A673 (cell line): ENCODE results near the gene VPS13D. TPM values are rescaled to one million over a fixed set of nuclear protein-coding genes. Genes with fewer than 3 reads are reported as not detected.

Source experiments
- BruUV-seq: library from RNA; stranded (reverse); fragments of 400-500 nt; replicated peaks from 2 replicates; lab custom pipeline; 2021; lab: Mats Ljungman, UMichigan
- CTCF ChIA-PET: fragments of 300-600 bp; sonication (Branson Sonifier 250); formaldehyde crosslinking; loops from one replicate; lab custom pipeline; 2022; ENCODE audit warnings: antibody characterized with exemption; lab: Charles Lee
- POLR2A ChIA-PET: fragments of 300-600 bp; sonication (Branson Sonifier 250); formaldehyde crosslinking; loops from one replicate; lab custom pipeline; 2022; ENCODE audit warnings: antibody characterized with exemption; ENCODE audit not compliant: low non-redundant PET; lab: Charles Lee
- DNase-seq: peaks from one replicate; pipeline ENCODE4 v3.0.0-alpha.2; 2015; ENCODE audit warnings: low spot score
- H3K27ac ChIP-seq: fragments of 200-600 bp; sonication (generic); 2 replicates; pipeline ENCODE4 v1.5.1; 2016; ENCODE audit warnings: mixed run types, low read depth, mild to moderate bottlenecking, mixed read lengths, antibody characterized with exemption, low read length; ENCODE audit not compliant: poor library complexity, severe bottlenecking
- H3K27me3 ChIP-seq: fragments of 200-600 bp; sonication (generic); replicated peaks from 2 replicates; pipeline ENCODE4 v1.6.1; 2017; ENCODE audit warnings: mixed run types, low read depth, mild to moderate bottlenecking, mixed read lengths, antibody characterized with exemption, low read length; ENCODE audit not compliant: insufficient read depth, poor library complexity
- H3K36me3 ChIP-seq: fragments of 200-600 bp; sonication (generic); 2 replicates; pipeline ENCODE4 v1.6.1; 2016; ENCODE audit warnings: mixed run types, mild to moderate bottlenecking, mixed read lengths, antibody characterized with exemption, low read length; ENCODE audit not compliant: insufficient read depth, poor library complexity, severe bottlenecking
- H3K4me1 ChIP-seq: fragments of 200-600 bp; sonication (generic); 2 replicates; pipeline ENCODE4 v1.6.1; 2017; ENCODE audit warnings: mixed run types, mild to moderate bottlenecking, mixed read lengths, antibody characterized with exemption, low read length; ENCODE audit not compliant: insufficient read depth, poor library complexity, severe bottlenecking
- H3K4me3 ChIP-seq: fragments of 200-600 bp; sonication (generic); 2 replicates; pipeline ENCODE4 v1.5.1; 2016; ENCODE audit warnings: low read depth, mixed run types, mild to moderate bottlenecking, mixed read lengths, low read length; ENCODE audit not compliant: poor library complexity, severe bottlenecking
- H3K9me3 ChIP-seq: fragments of 200-600 bp; sonication (generic); 2 replicates; pipeline ENCODE4 v1.6.1; 2016; ENCODE audit warnings: mixed run types, low read depth, mild to moderate bottlenecking, mixed read lengths, antibody characterized with exemption, low read length; ENCODE audit not compliant: poor library complexity, severe bottlenecking
- EZH2 ChIP-seq: fragments of 200-600 bp; sonication (generic); IDR thresholded peaks from 2 replicates; pipeline ENCODE4 v1.6.1; 2017; ENCODE audit warnings: borderline replicate concordance, low read depth, mild to moderate bottlenecking, mixed read lengths, antibody characterized with exemption, low read length; ENCODE audit not compliant: poor library complexity, severe bottlenecking
- intact Hi-C: fragments of 100-400 bp; cut with micrococcal nuclease; formaldehyde crosslinking; loops from one replicate; pipeline ENCODE4 v1.10.0; 2022; ENCODE audit not compliant: unreplicated experiment
- microRNA-seq: library from miRNA; unstranded; fragments of <30 nt; microRNA quantifications from one replicate; pipeline ENCODE4 v1.2.0, GENCODE V29; 2021
- total RNA-seq: library from RNA; stranded (reverse); gene quantifications from 2 replicates; pipeline ENCODE4 v1.2.3, GENCODE V29; 2021
- TF ChIP-seq, protein P1 (sequence below): fragments of 300-800, 200-600 bp; sonication (generic); conservative IDR thresholded peaks from 2 replicates; pipeline ENCODE4 v1.5.1; 2017; ENCODE audit warnings: low read depth, mild to moderate bottlenecking, antibody characterized with exemption, low read length, moderate library complexity, mixed read lengths

VPS13D gene
- total RNA-seq, 1 experiment from 2014 or later, result 32.5 TPM

DNA sequence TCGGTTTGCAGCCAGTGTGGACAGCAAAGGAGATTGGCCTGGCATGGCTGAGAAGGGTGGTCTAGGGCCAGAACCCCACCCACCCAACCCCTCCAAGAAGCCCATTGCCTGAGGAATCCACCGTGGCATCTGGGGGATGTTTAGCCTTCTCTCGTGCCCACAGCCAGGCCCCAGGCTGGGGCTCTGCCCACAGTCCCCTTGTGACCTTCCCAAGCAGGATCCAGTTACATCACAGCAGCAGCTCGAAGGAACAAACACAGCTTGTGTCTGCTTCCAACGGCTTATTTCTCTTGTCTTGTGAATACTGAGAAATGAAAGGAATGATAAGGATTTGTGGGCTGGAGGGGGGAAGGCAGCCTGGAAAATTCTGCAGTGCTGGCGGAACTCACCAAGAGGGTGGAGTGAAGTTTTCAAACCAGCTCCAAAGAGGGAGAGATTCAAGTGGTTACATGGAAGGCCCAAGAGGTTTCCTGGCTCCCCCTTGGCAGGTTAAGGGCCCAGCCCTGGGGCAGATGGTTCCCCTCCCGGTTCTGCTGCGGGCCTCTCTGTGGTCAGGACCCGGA lies 326.6 kb downstream of the VPS13D start:
- no peak overlapping the region for H3K4me3 ChIP-seq
- POLR2A ChIA-PET, result no interaction called here
- CTCF ChIA-PET, result no interaction called here
- no peaks in the 10 kb centered on the region for H3K36me3 ChIP-seq
- H3K27ac ChIP-seq, result no peak overlapping the region
- H3K9me3 ChIP-seq, result no peaks in the 10 kb centered on the region
- BruUV-seq, result no TSS peak
- no peaks in the 10 kb centered on the region for H3K4me1 ChIP-seq
- H3K27me3 ChIP-seq, result no peaks in the 10 kb centered on the region
- DNase-seq, result no peak
- TF ChIP-seq, protein P1, sequence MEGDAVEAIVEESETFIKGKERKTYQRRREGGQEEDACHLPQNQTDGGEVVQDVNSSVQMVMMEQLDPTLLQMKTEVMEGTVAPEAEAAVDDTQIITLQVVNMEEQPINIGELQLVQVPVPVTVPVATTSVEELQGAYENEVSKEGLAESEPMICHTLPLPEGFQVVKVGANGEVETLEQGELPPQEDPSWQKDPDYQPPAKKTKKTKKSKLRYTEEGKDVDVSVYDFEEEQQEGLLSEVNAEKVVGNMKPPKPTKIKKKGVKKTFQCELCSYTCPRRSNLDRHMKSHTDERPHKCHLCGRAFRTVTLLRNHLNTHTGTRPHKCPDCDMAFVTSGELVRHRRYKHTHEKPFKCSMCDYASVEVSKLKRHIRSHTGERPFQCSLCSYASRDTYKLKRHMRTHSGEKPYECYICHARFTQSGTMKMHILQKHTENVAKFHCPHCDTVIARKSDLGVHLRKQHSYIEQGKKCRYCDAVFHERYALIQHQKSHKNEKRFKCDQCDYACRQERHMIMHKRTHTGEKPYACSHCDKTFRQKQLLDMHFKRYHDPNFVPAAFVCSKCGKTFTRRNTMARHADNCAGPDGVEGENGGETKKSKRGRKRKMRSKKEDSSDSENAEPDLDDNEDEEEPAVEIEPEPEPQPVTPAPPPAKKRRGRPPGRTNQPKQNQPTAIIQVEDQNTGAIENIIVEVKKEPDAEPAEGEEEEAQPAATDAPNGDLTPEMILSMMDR, result no peak
- no peak for TF ChIP-seq EZH2
- intact Hi-C loops, result loop anchor here (5.0 kb wide), 1 partner anchor 101 kb away; no protein-coding TSS in a partner anchor

- ChIA-PET POLR2A (no interaction called here), CTCF (no interaction called here)
- Histone ChIP-seq H3K4me3 (no peak overlapping the region), H3K36me3 (no peaks in the 10 kb centered on the region), H3K27me3 (no peaks in the 10 kb centered on the region), H3K4me1 (no peaks in the 10 kb centered on the region), H3K9me3 (no peaks in the 10 kb centered on the region), H3K27ac (no peak overlapping the region)
- BruUV-seq, result no TSS peak
- DNase-seq, result no peak
- intact Hi-C loops, result loop anchor here (5.0 kb wide), 1 partner anchor 100 kb away; no protein-coding TSS in a partner anchor
- TF ChIP-seq, protein P1, result no peak
- TF ChIP-seq EZH2, result no peak
Observed at GRCh38 chr1:12556957-12557935, 327.4 kb downstream of the VPS13D start.

DNA sequence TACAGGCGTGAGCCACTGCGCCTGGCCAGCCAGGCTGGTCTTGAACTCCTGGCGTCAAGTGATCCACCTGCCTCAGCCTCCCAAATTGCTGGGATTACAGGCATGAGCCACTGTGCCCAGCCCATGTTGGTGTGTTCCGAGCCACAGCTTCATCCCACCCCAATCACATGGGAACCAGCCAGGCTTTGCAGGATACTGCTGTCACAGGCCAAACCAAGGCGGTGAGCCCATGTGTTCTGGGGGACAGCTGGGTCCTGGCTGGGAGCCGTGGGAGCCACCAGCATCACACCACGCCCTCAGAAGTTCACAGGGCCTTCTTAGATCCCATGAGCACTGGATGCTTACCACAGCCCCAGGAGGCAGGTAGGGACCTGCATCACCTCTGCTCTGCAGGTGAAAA lies 331.3 kb downstream of the VPS13D start:
- no peak for DNase-seq
- Histone ChIP-seq H3K36me3 (no peaks in the 10 kb centered on the region), H3K9me3 (peaks cover 7% of the 10 kb centered on the region), H3K4me1 (no peaks in the 10 kb centered on the region), H3K27me3 (no peaks in the 10 kb centered on the region), H3K27ac (no peak overlapping the region), H3K4me3 (no peak overlapping the region)
- no TSS peak for BruUV-seq
- CTCF ChIA-PET, result no interaction called here
- intact Hi-C loops, result no loop called here
- TF ChIP-seq, protein P1, result no peak
- POLR2A ChIA-PET, result no interaction called here

Small RNA genes within 50 kb of the gene (microRNA-seq; reads per million reads assigned to microRNA genes)
- not detected for gene MIR4632

Other genes with a start within 250 kb of the VPS13D start
- gene MFN2, start 249.6 kb upstream of the VPS13D start, total RNA-seq, result 157 and 160 TPM in 2 replicates
- 43.8 and 45.9 TPM in 2 replicates for gene MIIP, start 210.5 kb upstream of the VPS13D start, total RNA-seq
- gene TNFRSF8, start 166.7 kb upstream of the VPS13D start, total RNA-seq, result not detected in 2 replicates
- 0.09 TPM in 1 of 2 replicates, not detected in the other for gene TNFRSF1B, start 63.0 kb upstream of the VPS13D start, total RNA-seq